ENCODE data around the gene EFNA2.

Gene EFNA2

DNA sequence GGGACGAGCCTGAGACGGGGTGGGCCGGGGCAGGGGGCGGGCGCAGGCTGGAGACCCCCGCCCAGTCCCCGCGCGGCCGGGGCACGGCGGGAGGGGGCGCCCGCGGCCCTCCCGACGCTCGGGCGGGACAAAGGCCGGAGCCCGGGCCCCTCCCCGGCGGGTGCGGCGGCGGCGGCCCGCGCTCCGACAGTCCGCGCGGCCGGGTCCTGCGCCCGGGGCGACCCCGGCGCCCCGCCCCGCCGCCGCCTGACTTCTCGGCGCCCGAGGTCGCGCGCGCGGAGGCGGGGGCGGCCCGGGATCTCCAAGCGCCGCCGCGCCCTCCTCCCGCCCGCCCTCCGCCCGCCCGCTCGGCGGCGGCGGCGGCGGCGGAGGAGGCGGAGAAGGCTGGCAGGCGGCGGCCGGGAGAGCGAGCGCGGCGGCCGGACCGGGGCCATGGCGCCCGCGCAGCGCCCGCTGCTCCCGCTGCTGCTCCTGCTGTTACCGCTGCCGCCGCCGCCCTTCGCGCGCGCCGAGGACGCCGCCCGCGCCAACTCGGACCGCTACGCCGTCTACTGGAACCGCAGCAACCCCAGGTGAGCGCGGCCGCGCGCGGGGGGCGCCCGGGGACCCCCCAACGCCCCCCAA, at the start of gene EFNA2:
EFNA2 (plus strand) TSS at position 137 of the 624 bp plus-strand sequence; CDS start at position 433, 296 bp downstream.
- no peak for ATAC-seq
- TF ChIP-seq ZFP3 (CRISPR knock-in tag; IDR thresholded peaks at IDR 0.05) (no peak), PPARA (CRISPR knock-in tag; IDR thresholded peaks at IDR 0.05; ENCODE audit: borderline replicate concordance) (no peak), TOX (CRISPR knock-in tag; IDR thresholded peaks at IDR 0.05; ENCODE audit: borderline replicate concordance) (no peak), ZC3H10 (CRISPR knock-in tag; IDR thresholded peaks at IDR 0.05) (no peak), ISL1 (CRISPR knock-in tag; IDR thresholded peaks at IDR 0.05) (no peak), ARNTL (CRISPR knock-in tag; IDR thresholded peaks at IDR 0.05; ENCODE audit: borderline replicate concordance, low read depth) (no peak), ZNF565 (CRISPR knock-in tag; conservative IDR thresholded peaks at IDR 0.05; ENCODE audit: low read depth) (no peak), RARB (CRISPR knock-in tag; IDR thresholded peaks at IDR 0.05) (no peak), ZNF70 (CRISPR knock-in tag; IDR thresholded peaks at IDR 0.05) (no peak), ESRRG (CRISPR knock-in tag; IDR thresholded peaks at IDR 0.05) (no peak), CSDC2 (CRISPR knock-in tag; IDR thresholded peaks at IDR 0.05) (no peak), SNAI2 (CRISPR knock-in tag; IDR thresholded peaks at IDR 0.05) (no peak), BACH2 (CRISPR knock-in tag; IDR thresholded peaks at IDR 0.05; ENCODE audit: borderline replicate concordance) (no peak), OSR1 (CRISPR knock-in tag; IDR thresholded peaks at IDR 0.05) (no peak), GLIS3 (CRISPR knock-in tag; IDR thresholded peaks at IDR 0.05) (no peak)
- TF ChIP-seq, protein P1, sequence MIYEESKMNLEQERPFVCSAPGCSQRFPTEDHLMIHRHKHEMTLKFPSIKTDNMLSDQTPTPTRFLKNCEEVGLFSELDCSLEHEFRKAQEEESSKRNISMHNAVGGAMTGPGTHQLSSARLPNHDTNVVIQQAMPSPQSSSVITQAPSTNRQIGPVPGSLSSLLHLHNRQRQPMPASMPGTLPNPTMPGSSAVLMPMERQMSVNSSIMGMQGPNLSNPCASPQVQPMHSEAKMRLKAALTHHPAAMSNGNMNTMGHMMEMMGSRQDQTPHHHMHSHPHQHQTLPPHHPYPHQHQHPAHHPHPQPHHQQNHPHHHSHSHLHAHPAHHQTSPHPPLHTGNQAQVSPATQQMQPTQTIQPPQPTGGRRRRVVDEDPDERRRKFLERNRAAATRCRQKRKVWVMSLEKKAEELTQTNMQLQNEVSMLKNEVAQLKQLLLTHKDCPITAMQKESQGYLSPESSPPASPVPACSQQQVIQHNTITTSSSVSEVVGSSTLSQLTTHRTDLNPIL (CRISPR knock-in tag; IDR thresholded peaks at IDR 0.05; ENCODE audit: low read depth), result no peak
- TF ChIP-seq, protein P2, sequence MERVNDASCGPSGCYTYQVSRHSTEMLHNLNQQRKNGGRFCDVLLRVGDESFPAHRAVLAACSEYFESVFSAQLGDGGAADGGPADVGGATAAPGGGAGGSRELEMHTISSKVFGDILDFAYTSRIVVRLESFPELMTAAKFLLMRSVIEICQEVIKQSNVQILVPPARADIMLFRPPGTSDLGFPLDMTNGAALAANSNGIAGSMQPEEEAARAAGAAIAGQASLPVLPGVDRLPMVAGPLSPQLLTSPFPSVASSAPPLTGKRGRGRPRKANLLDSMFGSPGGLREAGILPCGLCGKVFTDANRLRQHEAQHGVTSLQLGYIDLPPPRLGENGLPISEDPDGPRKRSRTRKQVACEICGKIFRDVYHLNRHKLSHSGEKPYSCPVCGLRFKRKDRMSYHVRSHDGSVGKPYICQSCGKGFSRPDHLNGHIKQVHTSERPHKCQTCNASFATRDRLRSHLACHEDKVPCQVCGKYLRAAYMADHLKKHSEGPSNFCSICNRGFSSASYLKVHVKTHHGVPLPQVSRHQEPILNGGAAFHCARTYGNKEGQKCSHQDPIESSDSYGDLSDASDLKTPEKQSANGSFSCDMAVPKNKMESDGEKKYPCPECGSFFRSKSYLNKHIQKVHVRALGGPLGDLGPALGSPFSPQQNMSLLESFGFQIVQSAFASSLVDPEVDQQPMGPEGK (CRISPR knock-in tag; IDR thresholded peaks at IDR 0.05; ENCODE audit: borderline replicate concordance), result no peak
- TF ChIP-seq, protein P3, sequence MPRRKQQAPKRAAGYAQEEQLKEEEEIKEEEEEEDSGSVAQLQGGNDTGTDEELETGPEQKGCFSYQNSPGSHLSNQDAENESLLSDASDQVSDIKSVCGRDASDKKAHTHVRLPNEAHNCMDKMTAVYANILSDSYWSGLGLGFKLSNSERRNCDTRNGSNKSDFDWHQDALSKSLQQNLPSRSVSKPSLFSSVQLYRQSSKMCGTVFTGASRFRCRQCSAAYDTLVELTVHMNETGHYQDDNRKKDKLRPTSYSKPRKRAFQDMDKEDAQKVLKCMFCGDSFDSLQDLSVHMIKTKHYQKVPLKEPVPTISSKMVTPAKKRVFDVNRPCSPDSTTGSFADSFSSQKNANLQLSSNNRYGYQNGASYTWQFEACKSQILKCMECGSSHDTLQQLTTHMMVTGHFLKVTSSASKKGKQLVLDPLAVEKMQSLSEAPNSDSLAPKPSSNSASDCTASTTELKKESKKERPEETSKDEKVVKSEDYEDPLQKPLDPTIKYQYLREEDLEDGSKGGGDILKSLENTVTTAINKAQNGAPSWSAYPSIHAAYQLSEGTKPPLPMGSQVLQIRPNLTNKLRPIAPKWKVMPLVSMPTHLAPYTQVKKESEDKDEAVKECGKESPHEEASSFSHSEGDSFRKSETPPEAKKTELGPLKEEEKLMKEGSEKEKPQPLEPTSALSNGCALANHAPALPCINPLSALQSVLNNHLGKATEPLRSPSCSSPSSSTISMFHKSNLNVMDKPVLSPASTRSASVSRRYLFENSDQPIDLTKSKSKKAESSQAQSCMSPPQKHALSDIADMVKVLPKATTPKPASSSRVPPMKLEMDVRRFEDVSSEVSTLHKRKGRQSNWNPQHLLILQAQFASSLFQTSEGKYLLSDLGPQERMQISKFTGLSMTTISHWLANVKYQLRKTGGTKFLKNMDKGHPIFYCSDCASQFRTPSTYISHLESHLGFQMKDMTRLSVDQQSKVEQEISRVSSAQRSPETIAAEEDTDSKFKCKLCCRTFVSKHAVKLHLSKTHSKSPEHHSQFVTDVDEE (CRISPR knock-in tag; IDR thresholded peaks at IDR 0.05), result no peak
- TF ChIP-seq, protein P4, sequence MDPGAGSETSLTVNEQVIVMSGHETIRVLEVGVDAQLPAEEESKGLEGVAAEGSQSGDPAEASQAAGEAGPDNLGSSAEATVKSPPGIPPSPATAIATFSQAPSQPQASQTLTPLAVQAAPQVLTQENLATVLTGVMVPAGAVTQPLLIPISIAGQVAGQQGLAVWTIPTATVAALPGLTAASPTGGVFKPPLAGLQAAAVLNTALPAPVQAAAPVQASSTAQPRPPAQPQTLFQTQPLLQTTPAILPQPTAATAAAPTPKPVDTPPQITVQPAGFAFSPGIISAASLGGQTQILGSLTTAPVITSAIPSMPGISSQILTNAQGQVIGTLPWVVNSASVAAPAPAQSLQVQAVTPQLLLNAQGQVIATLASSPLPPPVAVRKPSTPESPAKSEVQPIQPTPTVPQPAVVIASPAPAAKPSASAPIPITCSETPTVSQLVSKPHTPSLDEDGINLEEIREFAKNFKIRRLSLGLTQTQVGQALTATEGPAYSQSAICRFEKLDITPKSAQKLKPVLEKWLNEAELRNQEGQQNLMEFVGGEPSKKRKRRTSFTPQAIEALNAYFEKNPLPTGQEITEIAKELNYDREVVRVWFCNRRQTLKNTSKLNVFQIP (CRISPR knock-in tag; IDR thresholded peaks at IDR 0.05; ENCODE audit: borderline replicate concordance, low read depth), result no peak

DNA sequence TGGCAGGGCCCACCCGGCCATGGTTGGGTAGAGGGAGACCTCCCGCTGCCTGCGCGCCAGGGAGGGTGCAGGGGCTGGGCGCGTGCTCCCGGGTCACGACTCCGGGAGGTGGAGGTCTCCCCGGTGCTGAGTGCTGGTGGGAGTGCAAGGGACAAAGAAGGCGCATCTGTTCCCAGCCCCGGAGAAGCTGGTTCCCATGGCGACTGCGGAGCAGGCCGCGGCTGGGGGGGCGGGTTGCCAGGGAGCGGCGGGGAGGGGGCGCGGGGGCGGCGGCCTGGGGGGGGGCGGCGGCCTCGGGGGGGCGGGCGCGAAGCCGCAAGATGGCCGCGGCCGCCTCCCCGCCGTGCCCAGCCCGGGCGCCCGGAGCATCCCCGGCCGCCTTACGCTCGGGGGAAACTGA, 49.1 kb upstream of the EFNA2 start:
- TF ChIP-seq, protein P2 (CRISPR knock-in tag; IDR thresholded peaks at IDR 0.05; ENCODE audit: borderline replicate concordance), result no peak
- TF ChIP-seq ZFP30 (CRISPR knock-in tag; IDR thresholded peaks at IDR 0.05) (no peak), CSDC2 (CRISPR knock-in tag; IDR thresholded peaks at IDR 0.05) (no peak), ZNF8 (CRISPR knock-in tag; IDR thresholded peaks at IDR 0.05) (no peak), SNAI2 (CRISPR knock-in tag; IDR thresholded peaks at IDR 0.05) (no peak), GLIS3 (CRISPR knock-in tag; IDR thresholded peaks at IDR 0.05) (no peak), RARB (CRISPR knock-in tag; IDR thresholded peaks at IDR 0.05) (no peak), PPARA (CRISPR knock-in tag; IDR thresholded peaks at IDR 0.05; ENCODE audit: borderline replicate concordance) (no peak), BACH2 (CRISPR knock-in tag; IDR thresholded peaks at IDR 0.05; ENCODE audit: borderline replicate concordance) (no peak), ZNF70 (CRISPR knock-in tag; IDR thresholded peaks at IDR 0.05) (no peak), TOX (CRISPR knock-in tag; IDR thresholded peaks at IDR 0.05; ENCODE audit: borderline replicate concordance) (no peak), ZNF565 (CRISPR knock-in tag; conservative IDR thresholded peaks at IDR 0.05; ENCODE audit: low read depth) (no peak), OSR1 (CRISPR knock-in tag; IDR thresholded peaks at IDR 0.05) (no peak)
- TF ChIP-seq, protein P3 (CRISPR knock-in tag; IDR thresholded peaks at IDR 0.05), result no peak
- TF ChIP-seq, protein P1 (CRISPR knock-in tag; IDR thresholded peaks at IDR 0.05; ENCODE audit: low read depth), result no peak
- TF ChIP-seq, protein P4 (CRISPR knock-in tag; IDR thresholded peaks at IDR 0.05; ENCODE audit: borderline replicate concordance, low read depth), result no peak
- no peak for ATAC-seq
